B cell (primary cell): ENCODE data around the gene PPFIA1. TPM values are rescaled to one million over a fixed set of nuclear protein-coding genes. Genes with fewer than 3 reads are reported as not detected.

Experiments
- ATAC-seq: fragments of 200-7000 bp; cut with Tn5 transposase; one replicate; pipeline ENCODE4 v1.10.0; 2021; ENCODE audit warnings: low read depth, mild to moderate bottlenecking, moderate number of reproducible peaks, moderate library complexity
- CTCF ChIA-PET: fragments of 350-600 bp; sonication (Branson Sonifier 250); formaldehyde crosslinking; loops from one replicate; lab custom pipeline; 2021; ENCODE audit warnings: antibody characterized with exemption, inconsistent platforms; lab: Charles Lee
- POLR2A ChIA-PET: fragments of 350-600 bp; sonication (Branson Sonifier 250); formaldehyde crosslinking; loops from one replicate; lab custom pipeline; 2021; ENCODE audit warnings: antibody characterized with exemption; lab: Charles Lee
- DNase-seq: peaks from one replicate; pipeline ENCODE4 v3.0.0; 2013
- H2AFZ ChIP-seq: 2 replicates; pipeline ENCODE4 v1.6.1; 2012; ENCODE audit warnings: mild to moderate bottlenecking, low read depth, low read length; ENCODE audit not compliant: insufficient read depth, poor library complexity, severe bottlenecking
- H3K27ac ChIP-seq, 2 donors: 1 replicate in 1 of 2; 2 replicates in 1 of 2; pipeline ENCODE4 v1.5.1; 2012 to 2013; ENCODE audit warnings: low read length in 2 of 2, mild to moderate bottlenecking in 2 of 2, moderate library complexity in 1 of 2
- H3K27me3 ChIP-seq, 4 experiments: fragments of 200-600 bp in 1 of 4; sonication (generic) in 1 of 4; replicated peaks in 1 of 4; 1 replicate in 2 of 4; 2 replicates in 2 of 4; pipeline versions ENCODE4 v1.6.1 to v1.7.0; 2013 to 2016; ENCODE audit warnings: low read length in 3 of 4, mild to moderate bottlenecking in 2 of 4, mixed read lengths in 1 of 4, moderate library complexity in 1 of 4; ENCODE audit not compliant: insufficient read depth in 4 of 4, control insufficient read depth in 3 of 4; ENCODE audit errors: control extremely low read depth in 1 of 4
- H3K36me3 ChIP-seq, 2 experiments: replicated peaks in 1 of 2; 1 replicate in 1 of 2; 2 replicates in 1 of 2; pipeline versions ENCODE4 v1.6.1 to v1.7.1; 2013; ENCODE audit warnings: low read length in 1 of 2; ENCODE audit not compliant: insufficient read depth in 2 of 2, control insufficient read depth in 1 of 2; ENCODE audit errors: control extremely low read depth in 1 of 2, extremely low read depth in 1 of 2
- H3K4me1 ChIP-seq, 2 donors: fragments of 200-600 bp in 1 of 2; sonication (generic) in 1 of 2; 1 replicate in 1 of 2; 2 replicates in 1 of 2; pipeline versions ENCODE4 v1.5.1 to v1.6.1; 2013 to 2017; ENCODE audit warnings: low read length in 2 of 2; ENCODE audit not compliant: control insufficient read depth in 2 of 2, insufficient read depth in 2 of 2
- H3K4me2 ChIP-seq: replicated peaks from 2 replicates; pipeline ENCODE3; 2012; ENCODE audit warnings: mild to moderate bottlenecking, low read depth, low read length; ENCODE audit not compliant: poor library complexity, severe bottlenecking
- H3K4me3 ChIP-seq, 5 experiments: fragments of 200-600 bp in 1 of 5; sonication (generic) in 1 of 5; 1 replicate in 3 of 5; 2 replicates in 2 of 5; pipeline versions ENCODE4 v1.5.1 to v1.7.0; 2011 to 2016; ENCODE audit warnings: low read length in 4 of 5, mild to moderate bottlenecking in 4 of 5, low read depth in 2 of 5, control low read depth in 1 of 5, moderate library complexity in 1 of 5; ENCODE audit not compliant: insufficient read depth in 1 of 5; ENCODE audit errors: control extremely low read depth in 1 of 5, extremely low read depth in 1 of 5
- H3K79me2 ChIP-seq: fragments of 200-600 bp; sonication (generic); one replicate; pipeline ENCODE4 v1.6.0; 2016; ENCODE audit warnings: low read length; ENCODE audit not compliant: control insufficient read depth, insufficient read depth
- H3K9ac ChIP-seq: fragments of 200-600 bp; sonication (generic); 2 replicates; pipeline ENCODE4 v1.6.1; 2017; ENCODE audit warnings: mild to moderate bottlenecking, low read length, moderate library complexity
- H3K9me3 ChIP-seq, 3 donors: one replicate each; pipeline versions ENCODE4 v1.6.1 to v1.7.1; 2013; ENCODE audit warnings: low read length in 2 of 3; ENCODE audit not compliant: control insufficient read depth in 2 of 3, insufficient read depth in 1 of 3; ENCODE audit errors: control extremely low read depth in 1 of 3
- H4K20me1 ChIP-seq: 2 replicates; pipeline ENCODE4 v1.6.0; 2012; ENCODE audit warnings: mild to moderate bottlenecking, low read length; ENCODE audit not compliant: insufficient read depth, control insufficient read depth, poor library complexity, severe bottlenecking
- H3K27ac Mint-ChIP-seq: one replicate; pipeline ENCODE4 v1.8.0; 2021; ENCODE audit warnings: mixed read lengths
- H3K27me3 Mint-ChIP-seq: one replicate; pipeline ENCODE4 v1.8.0; 2021; ENCODE audit warnings: mixed read lengths
- H3K4me1 Mint-ChIP-seq: one replicate; pipeline ENCODE4 v1.8.0; 2021; ENCODE audit warnings: mixed read lengths
- H3K4me3 Mint-ChIP-seq: one replicate; pipeline ENCODE4 v1.8.0; 2021; ENCODE audit warnings: mixed read lengths
- H3K9me3 Mint-ChIP-seq: one replicate; pipeline ENCODE4 v1.8.0; 2022; ENCODE audit warnings: mixed read lengths; ENCODE audit not compliant: insufficient read depth
- EZH2 ChIP-seq: IDR thresholded peaks from 2 replicates; pipeline ENCODE4 v1.6.1; 2012; ENCODE audit warnings: borderline replicate concordance, low read depth, mild to moderate bottlenecking, moderate library complexity, low read length; ENCODE audit not compliant: insufficient read depth, poor library complexity, severe bottlenecking
- WGBS: methylation state at CpG from one replicate; pipeline ENCODE4 v1.1.5; 2013; ENCODE audit warnings: missing lambda C conversion rate; ENCODE audit not compliant: insufficient coverage; 5-methylcytosine and 5-hydroxymethylcytosine counted together
- intact Hi-C: fragments of 100-400 bp; cut with micrococcal nuclease; formaldehyde crosslinking; loops from one replicate; pipeline ENCODE4 v1.10.0; 2022
- polyA plus RNA-seq: library from polyadenylated mRNA; depleted of rRNA; stranded (reverse); fragments of >200 nt; gene quantifications from 2 replicates; pipeline ENCODE4 v1.2.3, GENCODE V29; 2012
- total RNA-seq, 2 donors: library from RNA; stranded (reverse); fragments of 120-200 nt in 1 of 2; gene quantifications; 1 replicate in 1 of 2; 2 replicates in 1 of 2; pipeline versions ENCODE4 v1.2.3 to v1.2.4, GENCODE V29; 2013 to 2022
- TF ChIP-seq, protein P1 (sequence below): fragments of 200-600 bp; IDR thresholded peaks from one replicate; pipeline ENCODE4 v1.8.0; 2022; ENCODE audit warnings: antibody characterized with exemption, mild to moderate bottlenecking

Gene PPFIA1
- total and polyA plus RNA-seq, 2 donors (not counting 1 experiment from before 2014, with no cell fraction given) = 21.8 to 70.4 TPM

DNA sequence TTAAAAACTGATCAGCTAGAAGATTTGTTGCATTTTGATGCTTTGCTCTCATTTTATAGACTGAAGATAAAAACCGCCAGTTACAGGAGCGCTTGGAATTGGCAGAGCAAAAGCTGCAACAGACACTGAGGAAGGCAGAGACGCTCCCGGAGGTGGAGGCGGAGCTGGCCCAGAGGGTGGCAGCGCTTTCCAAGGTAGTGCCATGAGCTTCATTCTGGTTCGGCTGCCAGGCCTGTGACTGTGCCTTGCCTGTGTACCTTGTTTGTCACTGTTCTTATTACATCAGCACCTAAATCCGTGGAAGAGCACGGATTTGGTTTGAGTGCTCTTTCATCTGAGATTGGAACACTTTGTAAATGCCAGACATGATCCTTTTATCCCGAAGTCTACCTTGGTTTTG, 61.4 kb downstream of the PPFIA1 start:
- Histone ChIP-seq H3K79me2 (no peaks in the 10 kb centered on the region), H3K36me3 (peaks cover 24 to 81% of the 10 kb centered on the region in 2 experiments), H3K4me2 (no peak overlapping the region), H2AFZ (no peak overlapping the region), H4K20me1 (no peaks in the 10 kb centered on the region), H3K9me3 (no peaks in the 10 kb centered on the region), H3K4me1 (no peaks in the 10 kb centered on the region), H3K9ac (no peak overlapping the region), H3K27ac (no peak overlapping the region), H3K27me3 (no peaks in the 10 kb centered on the region), H3K4me3 (no peak overlapping the region)
- ChIA-PET POLR2A (no interaction called here), CTCF (no interaction called here)
- ATAC-seq = no peak
- intact Hi-C loops = no loop called here
- TF ChIP-seq EZH2 = no peak
- TF ChIP-seq, protein P1, sequence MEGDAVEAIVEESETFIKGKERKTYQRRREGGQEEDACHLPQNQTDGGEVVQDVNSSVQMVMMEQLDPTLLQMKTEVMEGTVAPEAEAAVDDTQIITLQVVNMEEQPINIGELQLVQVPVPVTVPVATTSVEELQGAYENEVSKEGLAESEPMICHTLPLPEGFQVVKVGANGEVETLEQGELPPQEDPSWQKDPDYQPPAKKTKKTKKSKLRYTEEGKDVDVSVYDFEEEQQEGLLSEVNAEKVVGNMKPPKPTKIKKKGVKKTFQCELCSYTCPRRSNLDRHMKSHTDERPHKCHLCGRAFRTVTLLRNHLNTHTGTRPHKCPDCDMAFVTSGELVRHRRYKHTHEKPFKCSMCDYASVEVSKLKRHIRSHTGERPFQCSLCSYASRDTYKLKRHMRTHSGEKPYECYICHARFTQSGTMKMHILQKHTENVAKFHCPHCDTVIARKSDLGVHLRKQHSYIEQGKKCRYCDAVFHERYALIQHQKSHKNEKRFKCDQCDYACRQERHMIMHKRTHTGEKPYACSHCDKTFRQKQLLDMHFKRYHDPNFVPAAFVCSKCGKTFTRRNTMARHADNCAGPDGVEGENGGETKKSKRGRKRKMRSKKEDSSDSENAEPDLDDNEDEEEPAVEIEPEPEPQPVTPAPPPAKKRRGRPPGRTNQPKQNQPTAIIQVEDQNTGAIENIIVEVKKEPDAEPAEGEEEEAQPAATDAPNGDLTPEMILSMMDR = no peak
- H3K27me3 Mint-ChIP-seq = no peaks in the 10 kb centered on the region
- 97% methylated on average over 10 of the region's 10 CpGs for WGBS
- H3K9me3 Mint-ChIP-seq = no peaks in the 10 kb centered on the region
- no peak overlapping the region for H3K4me3 Mint-ChIP-seq
- H3K27ac Mint-ChIP-seq = no peak overlapping the region
- H3K4me1 Mint-ChIP-seq = no peaks in the 10 kb centered on the region
- no peak for DNase-seq

- Histone ChIP-seq H3K4me1 (no peaks in the 10 kb centered on the region), H3K27me3 (no peaks in the 10 kb centered on the region), H3K36me3 (peaks cover 29 to 85% of the 10 kb centered on the region in 2 experiments), H3K4me2 (no peak overlapping the region), H2AFZ (no peak overlapping the region), H3K79me2 (no peaks in the 10 kb centered on the region), H3K27ac (no peak overlapping the region), H3K4me3 (no peak overlapping the region), H4K20me1 (no peaks in the 10 kb centered on the region), H3K9ac (no peak overlapping the region), H3K9me3 (no peaks in the 10 kb centered on the region)
- ATAC-seq = no peak
- POLR2A ChIA-PET = no interaction called here
- no peak overlapping the region for H3K4me3 Mint-ChIP-seq
- TF ChIP-seq, protein P1 = no peak
- no peak for TF ChIP-seq EZH2
- no peaks in the 10 kb centered on the region for H3K4me1 Mint-ChIP-seq
- no peaks in the 10 kb centered on the region for H3K9me3 Mint-ChIP-seq
- CTCF ChIA-PET = no interaction called here
- intact Hi-C loops = no loop called here
- no peak for DNase-seq
- H3K27ac Mint-ChIP-seq = no peak overlapping the region
- H3K27me3 Mint-ChIP-seq = no peaks in the 10 kb centered on the region
- 98% methylated on average over 7 of the region's 7 CpGs for WGBS
These were observed 62.1 kb downstream of the PPFIA1 start for GRCh38 chr11:70332567-70332966.
